PFSK-1 (cell line): Measurements from ENCODE around the gene SIGLEC1.

Source experiments
- FOXP2 ChIP-seq: optimal IDR thresholded peaks from 2 replicates; pipeline ENCODE3; 2011; ENCODE audit warnings: borderline replicate concordance, control low read depth, inconsistent platforms; ENCODE audit not compliant: insufficient read depth; ENCODE audit errors: extremely low read length, extremely low read depth
- POLR2AphosphoS5 ChIP-seq: IDR thresholded peaks from 2 replicates; pipeline ENCODE4 v1.6.1; 2012; ENCODE audit warnings: low read depth, mild to moderate bottlenecking, control low read depth, low read length, moderate library complexity
- REST ChIP-seq, 2 experiments: IDR thresholded peaks; 2 replicates each; pipeline versions ENCODE4 v1.6.1 to v1.8.0; 2011 to 2012; ENCODE audit warnings: low read depth in 2 of 2, low read length in 2 of 2, control low read depth in 1 of 2, inconsistent platforms in 1 of 2, mild to moderate bottlenecking in 1 of 2, moderate library complexity in 1 of 2; ENCODE audit not compliant: insufficient read depth in 1 of 2
- SIN3A ChIP-seq: IDR thresholded peaks from 2 replicates; pipeline ENCODE4 v1.6.1; 2012; ENCODE audit warnings: mild to moderate bottlenecking, low read length, moderate library complexity, borderline replicate concordance; ENCODE audit not compliant: insufficient read depth
- TAF1 ChIP-seq: IDR thresholded peaks from 2 replicates; pipeline ENCODE4 v1.6.1; 2012; ENCODE audit warnings: low read length, control low read depth, borderline replicate concordance; ENCODE audit not compliant: insufficient read depth

SIGLEC1 gene

GRCh38 chr20:3674995-3675900 lies 37.2 kb downstream of the SIGLEC1 start:
- TF ChIP-seq FOXP2, result no peak
- no peak for TF ChIP-seq POLR2AphosphoS5
- no peak for TF ChIP-seq REST (IDR thresholded peaks at IDR 0.05; ENCODE audit: insufficient read depth in 1 of 2, low read depth in 2 of 2, low read length in 2 of 2)
- TF ChIP-seq SIN3A, result no peak
- TF ChIP-seq TAF1, result no peak

GRCh38 chr20:3674447-3674846 lies 38.0 kb downstream of the SIGLEC1 start:
- no peak for TF ChIP-seq FOXP2

- no peak for TF ChIP-seq TAF1
- no peak for TF ChIP-seq POLR2AphosphoS5
- no peak for TF ChIP-seq SIN3A
- no peak for TF ChIP-seq REST (IDR thresholded peaks at IDR 0.05; ENCODE audit: insufficient read depth in 1 of 2, low read depth in 2 of 2, low read length in 2 of 2)
- no peak for TF ChIP-seq FOXP2
Observed at GRCh38 chr20:3673221-3674070, 39.0 kb downstream of the SIGLEC1 start.

GRCh38 chr20:3672547-3673171 lies 39.7 kb downstream of the SIGLEC1 start:
- TF ChIP-seq POLR2AphosphoS5 (no peak), FOXP2 (no peak), SIN3A (no peak), TAF1 (no peak), REST (IDR thresholded peaks at IDR 0.05; ENCODE audit: insufficient read depth in 1 of 2, low read depth in 2 of 2, low read length in 2 of 2) (no peak)

- TF ChIP-seq SIN3A, result no peak
- TF ChIP-seq TAF1, result no peak
- no peak for TF ChIP-seq REST (IDR thresholded peaks at IDR 0.05; ENCODE audit: insufficient read depth in 1 of 2, low read depth in 2 of 2, low read length in 2 of 2)
- no peak for TF ChIP-seq FOXP2
Observed at GRCh38 chr20:3671986-3672546, 40.3 kb downstream of the SIGLEC1 start.
